Keratinocyte (primary cell): ENCODE results near the gene ECE2.

Experiments
- CTCF ChIP-seq, 3 experiments: IDR thresholded peaks in 1 of 3; conservative IDR thresholded peaks in 1 of 3; optimal IDR thresholded peaks in 1 of 3; 2 replicates in 2 of 3; 3 replicates in 1 of 3; pipeline versions ENCODE3 to v1.5.1; 2011; ENCODE audit warnings: low read length in 3 of 3, mild to moderate bottlenecking in 3 of 3, moderate library complexity in 2 of 3, control low read depth in 1 of 3, inconsistent platforms in 1 of 3; ENCODE audit not compliant: insufficient read depth in 2 of 3; ENCODE audit errors: extremely low read depth in 1 of 3
- EZH2 ChIP-seq: IDR thresholded peaks from one replicate; pipeline ENCODE4 v1.6.1; 2012; ENCODE audit warnings: inconsistent platforms, mild to moderate bottlenecking, low read length, moderate library complexity

DNA sequence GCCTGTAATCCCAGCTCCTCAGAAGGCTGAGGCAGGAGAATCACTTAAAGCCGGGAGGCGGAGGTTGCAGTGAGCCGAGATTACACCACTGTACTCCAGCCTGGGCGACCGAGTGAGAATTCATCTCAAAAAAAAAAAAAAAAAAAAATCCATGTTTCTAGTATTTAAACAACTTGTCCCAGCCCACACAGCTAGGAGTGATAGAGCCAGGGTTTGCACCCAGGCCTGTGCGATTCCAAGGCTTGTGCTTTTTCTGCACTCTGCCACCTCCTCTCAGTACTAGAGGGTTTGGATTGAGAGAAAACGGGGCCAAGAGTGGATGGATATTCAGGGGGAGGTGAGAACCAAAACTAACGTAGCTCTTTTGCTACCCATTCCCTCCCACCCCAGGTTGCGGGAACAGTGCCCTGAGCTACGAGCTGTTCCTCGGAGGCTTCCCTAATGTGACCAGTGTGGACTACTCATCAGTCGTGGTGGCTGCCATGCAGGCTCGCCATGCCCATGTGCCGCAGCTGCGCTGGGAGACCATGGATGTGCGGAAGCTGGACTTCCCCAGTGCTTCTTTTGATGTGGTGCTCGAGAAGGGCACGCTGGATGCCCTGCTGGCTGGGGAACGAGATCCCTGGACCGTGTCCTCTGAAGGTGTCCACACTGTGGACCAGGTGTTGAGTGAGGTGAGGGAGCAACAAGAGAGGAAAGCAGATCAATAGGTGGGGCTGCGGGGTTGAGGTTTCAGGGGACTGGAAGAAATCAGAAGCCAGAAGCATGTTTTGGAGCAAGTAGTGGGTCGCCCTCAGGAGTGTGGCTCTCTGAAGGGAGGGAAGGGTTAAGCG, 18.5 kb upstream of the ECE2 start:
- no peak for TF ChIP-seq CTCF (optimal IDR thresholded peaks at IDR 0.05 in 1 of 3, IDR thresholded peaks at IDR 0.05 in 1 of 3, conservative IDR thresholded peaks at IDR 0.05 in 1 of 3; ENCODE audit: extremely low read depth in 1 of 3, insufficient read depth in 2 of 3, low read length in 3 of 3)
- TF ChIP-seq EZH2, result no peak
